Muscle layer of colon (tissue), 2 donors: ENCODE data around the gene ABCB10.
"Not testable (repeated sequence)": the region's sequence is repeated elsewhere in the genome, so short reads cannot be mapped to it uniquely, and the experiment has no call there.

Source experiments
- H3K27ac ChIP-seq: one replicate; pipeline ENCODE4 v1.7.0; 2013; ENCODE audit warnings: low read depth, mild to moderate bottlenecking, low read length, moderate library complexity
- H3K27me3 ChIP-seq, 2 donors: one replicate each; pipeline ENCODE4 v1.7.0; 2013; ENCODE audit warnings: low read length in 2 of 2, mild to moderate bottlenecking in 2 of 2; ENCODE audit not compliant: insufficient read depth in 2 of 2, control insufficient read depth in 1 of 2
- H3K36me3 ChIP-seq: one replicate; pipeline ENCODE4 v1.7.0; 2013; ENCODE audit warnings: mild to moderate bottlenecking, low read length; ENCODE audit not compliant: insufficient read depth
- H3K4me1 ChIP-seq: one replicate; pipeline ENCODE4 v1.7.0; 2013; ENCODE audit warnings: mild to moderate bottlenecking, low read length; ENCODE audit not compliant: insufficient read depth
- H3K4me3 ChIP-seq, 2 donors: one replicate each; pipeline ENCODE4 v1.7.0; 2013; ENCODE audit warnings: low read length in 2 of 2, low read depth in 1 of 2, mild to moderate bottlenecking in 1 of 2, moderate library complexity in 1 of 2
- H3K9ac ChIP-seq: one replicate; pipeline ENCODE4 v1.7.0; 2013; ENCODE audit warnings: low read length
- H3K9me3 ChIP-seq: one replicate; pipeline ENCODE4 v1.7.0; 2013; ENCODE audit warnings: mild to moderate bottlenecking, low read length
- donor health status: abdominal sarcoma.
- donor health status: Adenocarcinoma of cecum.

ABCB10 gene

GRCh38 chr1:229487181-229487580, 71.3 kb downstream of the ABCB10 start:
- H3K4me3 ChIP-seq = no peak overlapping the region
- no peaks in the 10 kb centered on the region for H3K9me3 ChIP-seq
- H3K9ac ChIP-seq = no peak overlapping the region
- H3K27ac ChIP-seq = no peak overlapping the region
- peaks cover 64% of the 10 kb centered on the region for H3K36me3 ChIP-seq
- H3K4me1 ChIP-seq = no peaks in the 10 kb centered on the region
- no peaks in the 10 kb centered on the region for H3K27me3 ChIP-seq

- Histone ChIP-seq H3K4me1 (no peaks in the 10 kb centered on the region), H3K4me3 (no peak overlapping the region), H3K27me3 (no peaks in the 10 kb centered on the region), H3K9me3 (no peaks in the 10 kb centered on the region), H3K9ac (no peak overlapping the region), H3K27ac (no peak overlapping the region), H3K36me3 (peaks cover 73% of the 10 kb centered on the region)
Measured at GRCh38 chr1:229485318-229485717, 73.2 kb downstream of the ABCB10 start.

- Histone ChIP-seq H3K4me3 (no peak overlapping the region), H3K27ac (no peak overlapping the region), H3K9ac (no peak overlapping the region), H3K36me3 (peaks cover 69% of the 10 kb centered on the region), H3K9me3 (no peaks in the 10 kb centered on the region), H3K4me1 (no peaks in the 10 kb centered on the region), H3K27me3 (no peaks in the 10 kb centered on the region)
Measured at GRCh38 chr1:229482511-229482910, 76.0 kb downstream of the ABCB10 start.

- no peaks in the 10 kb centered on the region for H3K4me1 ChIP-seq
- H3K9me3 ChIP-seq = no peaks in the 10 kb centered on the region
- H3K9ac ChIP-seq = no peak overlapping the region
- no peak overlapping the region for H3K27ac ChIP-seq
- H3K4me3 ChIP-seq = no peak overlapping the region
- no peaks in the 10 kb centered on the region for H3K27me3 ChIP-seq
- H3K36me3 ChIP-seq = peaks cover 52% of the 10 kb centered on the region
Measured at GRCh38 chr1:229480495-229480894, 78.0 kb downstream of the ABCB10 start.

DNA sequence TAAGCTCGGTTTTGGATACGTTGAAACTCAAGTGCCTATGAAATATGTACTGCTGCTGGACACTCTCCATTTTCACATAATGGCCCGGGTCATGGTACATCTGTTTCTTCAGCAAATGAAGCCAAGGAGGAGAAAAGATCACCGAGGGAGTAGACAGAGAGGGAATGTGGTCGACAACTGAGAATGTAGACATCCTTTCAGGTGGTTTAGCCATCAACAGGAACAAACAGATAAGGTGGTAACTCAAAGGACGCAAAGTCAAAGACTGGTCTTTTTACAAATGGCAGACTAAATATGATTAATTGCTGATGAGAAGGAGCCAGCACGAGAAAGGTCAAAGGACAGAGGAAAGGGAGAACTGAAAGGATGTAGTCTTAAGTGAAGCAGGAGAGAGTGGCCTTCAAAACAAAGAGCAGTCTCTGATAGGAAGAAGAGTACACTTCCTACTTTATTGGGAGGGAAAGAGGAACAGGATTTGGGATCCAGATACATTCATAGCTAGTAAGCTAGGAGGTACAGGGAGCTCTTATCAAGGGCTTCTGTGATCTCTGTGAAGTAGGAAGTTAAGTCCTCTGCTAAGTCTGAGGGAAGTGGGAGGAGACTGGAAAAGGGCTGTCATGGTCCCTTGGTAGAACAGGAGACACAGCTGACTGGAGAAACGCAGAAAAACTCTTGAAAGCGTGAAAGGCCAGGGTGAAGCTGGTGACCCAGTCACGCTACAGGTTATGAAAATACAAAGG, 78.7 kb downstream of the ABCB10 start:
- Histone ChIP-seq H3K9me3 (no peaks in the 10 kb centered on the region), H3K9ac (no peak overlapping the region), H3K36me3 (peaks cover 49% of the 10 kb centered on the region), H3K27me3 (no peaks in the 10 kb centered on the region), H3K4me1 (no peaks in the 10 kb centered on the region), H3K4me3 (no peak overlapping the region), H3K27ac (no peak overlapping the region)

GRCh38 chr1:229478852-229479251, 79.7 kb downstream of the ABCB10 start:
- Histone ChIP-seq H3K9ac (no peak overlapping the region), H3K36me3 (peaks cover 53% of the 10 kb centered on the region), H3K27ac (no peak overlapping the region), H3K9me3 (no peaks in the 10 kb centered on the region), H3K4me3 (no peak overlapping the region), H3K27me3 (no peaks in the 10 kb centered on the region), H3K4me1 (no peaks in the 10 kb centered on the region)

DNA sequence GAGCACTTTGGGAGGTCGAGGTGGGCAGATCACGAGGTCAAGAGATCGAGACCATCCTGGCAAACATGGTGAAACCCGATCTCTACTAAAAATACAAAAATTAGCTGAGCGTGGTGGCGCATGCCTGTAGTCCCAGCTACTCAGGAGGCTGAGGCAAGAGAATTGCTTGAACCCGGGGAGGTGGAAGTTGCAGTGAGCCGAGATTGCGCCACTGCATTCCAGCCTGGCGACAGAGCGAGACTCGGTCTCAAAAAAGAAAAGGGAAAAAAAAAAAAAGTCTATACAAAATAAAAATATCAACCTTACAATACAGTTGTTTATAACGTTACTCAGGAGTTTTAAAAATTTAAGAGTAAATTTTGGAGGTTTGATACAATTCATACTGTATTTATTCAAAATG, 82.6 kb downstream of the ABCB10 start:
- not testable (repeated sequence) for H3K9me3 ChIP-seq, H3K4me3 ChIP-seq, H3K27ac ChIP-seq, H3K9ac ChIP-seq, H3K27me3 ChIP-seq, H3K4me1 ChIP-seq
- H3K36me3 ChIP-seq = peaks cover 46% of the 10 kb centered on the region

DNA sequence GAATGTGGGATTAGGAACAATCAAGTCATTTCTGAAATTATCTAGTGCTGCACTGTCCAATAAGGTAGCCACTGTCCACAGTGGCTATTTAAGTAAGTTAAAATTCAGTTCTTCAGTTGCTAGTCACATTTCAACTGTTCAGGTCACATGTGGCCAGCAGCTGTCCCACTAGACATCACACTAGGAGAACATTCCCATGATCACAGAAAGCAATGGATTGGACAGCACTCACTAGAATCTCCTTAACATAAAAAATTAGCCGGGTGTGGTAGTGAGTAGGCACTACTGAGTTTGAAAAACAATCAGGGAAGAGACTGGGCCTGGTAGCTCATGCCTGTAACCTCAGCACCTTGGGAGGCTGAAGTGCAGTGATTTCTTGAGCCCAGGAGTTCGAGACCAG, 84.0 kb downstream of the ABCB10 start:
- no peaks in the 10 kb centered on the region for H3K9me3 ChIP-seq
- no peaks in the 10 kb centered on the region for H3K27me3 ChIP-seq
- no peaks in the 10 kb centered on the region for H3K4me1 ChIP-seq
- H3K4me3 ChIP-seq = no peak overlapping the region
- H3K27ac ChIP-seq = no peak overlapping the region
- H3K36me3 ChIP-seq = peaks cover 59% of the 10 kb centered on the region
- no peak overlapping the region for H3K9ac ChIP-seq

- Histone ChIP-seq H3K9me3 (no peaks in the 10 kb centered on the region), H3K36me3 (peaks cover 61% of the 10 kb centered on the region), H3K4me3 (no peak overlapping the region)
Measured at GRCh38 chr1:229471175-229471574, 87.3 kb downstream of the ABCB10 start.

GRCh38 chr1:229470406-229471043, 88.0 kb downstream of the ABCB10 start:
- Histone ChIP-seq H3K9ac (no peak overlapping the region), H3K36me3 (peaks cover 65% of the 10 kb centered on the region)

More at GRCh38 chr1:229471175-229471574, 87.3 kb downstream of the ABCB10 start:
- Histone ChIP-seq H3K27me3 (no peaks in the 10 kb centered on the region), H3K4me1 (no peaks in the 10 kb centered on the region), H3K27ac (no peak overlapping the region), H3K9ac (no peak overlapping the region)

DNA sequence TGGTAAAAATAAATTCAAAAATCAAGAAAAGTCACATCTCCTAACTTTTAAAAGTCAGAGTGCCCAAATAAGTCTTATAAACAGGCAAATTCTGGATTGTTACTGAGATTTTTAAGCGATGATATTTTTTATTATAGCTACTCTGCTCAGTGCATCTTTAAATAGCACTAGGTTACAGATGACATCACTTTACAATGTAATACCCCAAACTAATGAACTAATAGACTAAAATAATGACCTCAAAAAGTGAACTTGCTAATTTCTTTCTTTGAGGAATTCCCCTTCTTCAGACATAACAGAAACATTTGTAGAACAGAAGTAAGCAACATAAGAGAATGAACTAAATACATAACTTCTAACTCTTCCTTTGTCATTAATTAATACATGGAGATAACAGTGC, 91.6 kb downstream of the ABCB10 start:
- Histone ChIP-seq H3K4me1 (no peaks in the 10 kb centered on the region), H3K27me3 (no peaks in the 10 kb centered on the region), H3K27ac (no peak overlapping the region), H3K9me3 (no peaks in the 10 kb centered on the region), H3K36me3 (peaks cover 74% of the 10 kb centered on the region), H3K9ac (no peak overlapping the region), H3K4me3 (no peak overlapping the region)

More at GRCh38 chr1:229470406-229471043, 88.0 kb downstream of the ABCB10 start:
- H3K27me3 ChIP-seq = no peaks in the 10 kb centered on the region
- H3K9me3 ChIP-seq = no peaks in the 10 kb centered on the region
- no peak overlapping the region for H3K4me3 ChIP-seq
- H3K27ac ChIP-seq = no peak overlapping the region
- H3K4me1 ChIP-seq = no peaks in the 10 kb centered on the region
